GM21423 (cell line): Measurements from ENCODE around the gene NEK7.

Experiments
- ATAC-seq: cut with Tn5 transposase; IDR thresholded peaks from one replicate; pipeline ENCODE4 v1.9.1; 2021; ENCODE audit warnings: mild to moderate bottlenecking, moderate library complexity; ENCODE audit not compliant: unreplicated experiment

Gene NEK7

GRCh38 chr1:198333744-198334143 is 176.9 kb downstream of the NEK7 start:
- ATAC-seq, result no peak

- ATAC-seq, result no peak
These were observed 178.9 kb downstream of the NEK7 start for GRCh38 chr1:198335663-198336062.

- ATAC-seq, result no peak
These were observed 181.1 kb downstream of the NEK7 start for GRCh38 chr1:198337886-198338285.

- no peak for ATAC-seq
These were observed 183.3 kb downstream of the NEK7 start for GRCh38 chr1:198340139-198340538.

GRCh38 chr1:198346178-198346577 is 189.4 kb downstream of the NEK7 start:
- no peak for ATAC-seq

- no peak for ATAC-seq
These were observed 193.7 kb downstream of the NEK7 start for GRCh38 chr1:198350456-198350855.

- ATAC-seq, result peak; percentile 80
These were observed 196.3 kb downstream of the NEK7 start for GRCh38 chr1:198352975-198353695.

- no peak for ATAC-seq
These were observed 201.1 kb downstream of the NEK7 start for GRCh38 chr1:198357937-198358336.

- no peak for ATAC-seq
These were observed 202.3 kb downstream of the NEK7 start for GRCh38 chr1:198359024-198359653.

GRCh38 chr1:198360208-198360729 is 203.5 kb downstream of the NEK7 start:
- ATAC-seq, result no peak

- ATAC-seq, result no peak
These were observed 204.5 kb downstream of the NEK7 start for GRCh38 chr1:198361237-198361767.

GRCh38 chr1:198363625-198364151 is 206.9 kb downstream of the NEK7 start:
- ATAC-seq, result no peak

GRCh38 chr1:198364471-198364870 is 207.7 kb downstream of the NEK7 start:
- no peak for ATAC-seq

- ATAC-seq, result no peak
These were observed 210.5 kb downstream of the NEK7 start for GRCh38 chr1:198367296-198367695.

- ATAC-seq, result no peak
These were observed 214.2 kb downstream of the NEK7 start for GRCh38 chr1:198370996-198371395.
